ENCODE measurements around the gene CES2.
"Not testable (repeated sequence)": the region's sequence is repeated elsewhere in the genome, so short reads cannot be mapped to it uniquely, and the experiment has no call there.

Gene CES2

GRCh38 chr16:66953462-66954096 is 18.3 kb downstream of the CES2 start:
- DNase-seq (ENCODE audit: low spot score) = no peak

- DNase-seq (ENCODE audit: low spot score) = peak; percentile 65
Observed at GRCh38 chr16:66954097-66954659, 18.9 kb downstream of the CES2 start.

GRCh38 chr16:66955363-66956153 is 20.2 kb downstream of the CES2 start:
- not testable (repeated sequence) for DNase-seq (ENCODE audit: low spot score)

GRCh38 chr16:66956154-66956457 is 20.8 kb downstream of the CES2 start:
- DNase-seq (ENCODE audit: low spot score) = not testable (repeated sequence)

GRCh38 chr16:66958857-66959703 is 23.8 kb downstream of the CES2 start:
- no peak for DNase-seq (ENCODE audit: low spot score)

GRCh38 chr16:66959704-66960161 is 24.4 kb downstream of the CES2 start:
- DNase-seq (ENCODE audit: low spot score) = no peak

- no peak for DNase-seq (ENCODE audit: low spot score)
Observed at GRCh38 chr16:66960270-66960669, 25.0 kb downstream of the CES2 start.

GRCh38 chr16:66961065-66961744 is 25.9 kb downstream of the CES2 start, which contains the start of gene CES3:
CES3 (plus strand) TSS chr16:66961266; CDS start chr16:66961308, 42 bp downstream.
- DNase-seq (ENCODE audit: low spot score) = peak; percentile 52

- DNase-seq (ENCODE audit: low spot score) = no peak
Observed at GRCh38 chr16:66961914-66962313, 26.6 kb downstream of the CES2 start.

- DNase-seq (ENCODE audit: low spot score) = no peak
Observed at GRCh38 chr16:66964049-66964448, 28.7 kb downstream of the CES2 start.

- DNase-seq (ENCODE audit: low spot score) = no peak
Observed at GRCh38 chr16:66968847-66969246, 33.5 kb downstream of the CES2 start.

- no peak for DNase-seq (ENCODE audit: low spot score)
Observed at GRCh38 chr16:66970775-66971720, 35.7 kb downstream of the CES2 start.

- no peak for DNase-seq (ENCODE audit: low spot score)
Observed at GRCh38 chr16:66972983-66973382, 37.7 kb downstream of the CES2 start.

GRCh38 chr16:66973716-66974115 is 38.4 kb downstream of the CES2 start:
- DNase-seq (ENCODE audit: low spot score) = no peak

- not testable (repeated sequence) for DNase-seq (ENCODE audit: low spot score)
Observed at GRCh38 chr16:66974156-66974931, 39.0 kb downstream of the CES2 start.

- not testable (repeated sequence) for DNase-seq (ENCODE audit: low spot score)
Observed at GRCh38 chr16:66974932-66975246, 39.6 kb downstream of the CES2 start.

GRCh38 chr16:66975302-66975893 is 40.1 kb downstream of the CES2 start:
- DNase-seq (ENCODE audit: low spot score) = no peak

- DNase-seq (ENCODE audit: low spot score) = no peak
Observed at GRCh38 chr16:66976746-66977145, 41.4 kb downstream of the CES2 start.

- DNase-seq (ENCODE audit: low spot score) = peak; percentile 80
Observed at GRCh38 chr16:66977341-66978113, 42.2 kb downstream of the CES2 start.
